Astrocyte (in vitro differentiated cells and primary cell): ENCODE measurements around the gene UMODL1.

Experiments
- CTCF ChIP-seq: IDR thresholded peaks from 2 replicates; pipeline ENCODE4 v1.5.1; 2011; ENCODE audit warnings: low read depth, mild to moderate bottlenecking, inconsistent platforms, low read length, moderate library complexity; ENCODE audit not compliant: insufficient read depth
- EZH2 ChIP-seq: IDR thresholded peaks from 2 replicates; pipeline ENCODE4 v1.6.1; 2012; ENCODE audit warnings: mild to moderate bottlenecking, low read length, inconsistent platforms; ENCODE audit not compliant: insufficient read depth

GRCh38 chr21:42092771-42093170 lies 21.7 kb downstream of the UMODL1 start:
- TF ChIP-seq CTCF, result no peak
- TF ChIP-seq EZH2, result no peak
